A673 (cell line): ENCODE measurements around the gene XPO4. TPM values are rescaled to one million over a fixed set of nuclear protein-coding genes. Genes with fewer than 3 reads are reported as not detected.
"Not testable (repeated sequence)": the region's sequence is repeated elsewhere in the genome, so short reads cannot be mapped to it uniquely, and the experiment has no call there.

Experiments
- Bru-seq: library from RNA; stranded (reverse); fragments of 400-500 nt; gene quantifications from one replicate; lab custom pipeline; 2021; lab: Mats Ljungman, UMichigan
- BruChase-seq, 2 experiments: library from RNA; stranded (reverse); fragments of 400-500 nt; gene quantifications; one replicate each; lab custom pipeline; 2021; lab: Mats Ljungman, UMichigan
- BruUV-seq: library from RNA; stranded (reverse); fragments of 400-500 nt; replicated peaks from 2 replicates; lab custom pipeline; 2021; lab: Mats Ljungman, UMichigan
- CTCF ChIA-PET: fragments of 300-600 bp; sonication (Branson Sonifier 250); formaldehyde crosslinking; loops from one replicate; lab custom pipeline; 2022; ENCODE audit warnings: antibody characterized with exemption; lab: Charles Lee
- POLR2A ChIA-PET: fragments of 300-600 bp; sonication (Branson Sonifier 250); formaldehyde crosslinking; loops from one replicate; lab custom pipeline; 2022; ENCODE audit warnings: antibody characterized with exemption; ENCODE audit not compliant: low non-redundant PET; lab: Charles Lee
- DNase-seq: peaks from one replicate; pipeline ENCODE4 v3.0.0-alpha.2; 2015; ENCODE audit warnings: low spot score
- H3K27ac ChIP-seq: fragments of 200-600 bp; sonication (generic); 2 replicates; pipeline ENCODE4 v1.5.1; 2016; ENCODE audit warnings: mixed run types, low read depth, mild to moderate bottlenecking, mixed read lengths, antibody characterized with exemption, low read length; ENCODE audit not compliant: poor library complexity, severe bottlenecking
- H3K27me3 ChIP-seq: fragments of 200-600 bp; sonication (generic); replicated peaks from 2 replicates; pipeline ENCODE4 v1.6.1; 2017; ENCODE audit warnings: mixed run types, low read depth, mild to moderate bottlenecking, mixed read lengths, antibody characterized with exemption, low read length; ENCODE audit not compliant: insufficient read depth, poor library complexity
- H3K36me3 ChIP-seq: fragments of 200-600 bp; sonication (generic); 2 replicates; pipeline ENCODE4 v1.6.1; 2016; ENCODE audit warnings: mixed run types, mild to moderate bottlenecking, mixed read lengths, antibody characterized with exemption, low read length; ENCODE audit not compliant: insufficient read depth, poor library complexity, severe bottlenecking
- H3K4me1 ChIP-seq: fragments of 200-600 bp; sonication (generic); 2 replicates; pipeline ENCODE4 v1.6.1; 2017; ENCODE audit warnings: mixed run types, mild to moderate bottlenecking, mixed read lengths, antibody characterized with exemption, low read length; ENCODE audit not compliant: insufficient read depth, poor library complexity, severe bottlenecking
- H3K4me3 ChIP-seq: fragments of 200-600 bp; sonication (generic); 2 replicates; pipeline ENCODE4 v1.5.1; 2016; ENCODE audit warnings: low read depth, mixed run types, mild to moderate bottlenecking, mixed read lengths, low read length; ENCODE audit not compliant: poor library complexity, severe bottlenecking
- H3K9me3 ChIP-seq: fragments of 200-600 bp; sonication (generic); 2 replicates; pipeline ENCODE4 v1.6.1; 2016; ENCODE audit warnings: mixed run types, low read depth, mild to moderate bottlenecking, mixed read lengths, antibody characterized with exemption, low read length; ENCODE audit not compliant: poor library complexity, severe bottlenecking
- CTCF ChIP-seq: fragments of 300-800, 200-600 bp; sonication (generic); conservative IDR thresholded peaks from 2 replicates; pipeline ENCODE4 v1.5.1; 2017; ENCODE audit warnings: low read depth, mild to moderate bottlenecking, antibody characterized with exemption, low read length, moderate library complexity, mixed read lengths
- EZH2 ChIP-seq: fragments of 200-600 bp; sonication (generic); IDR thresholded peaks from 2 replicates; pipeline ENCODE4 v1.6.1; 2017; ENCODE audit warnings: borderline replicate concordance, low read depth, mild to moderate bottlenecking, mixed read lengths, antibody characterized with exemption, low read length; ENCODE audit not compliant: poor library complexity, severe bottlenecking
- intact Hi-C: fragments of 100-400 bp; cut with micrococcal nuclease; formaldehyde crosslinking; loops from one replicate; pipeline ENCODE4 v1.10.0; 2022; ENCODE audit not compliant: unreplicated experiment
- long read RNA-seq: library from polyadenylated mRNA; stranded (forward); transcript quantifications from one replicate; pipeline ENCODE4 v2.0.0, GENCODE V29; 2022
- total RNA-seq: library from RNA; stranded (reverse); gene quantifications from 2 replicates; pipeline ENCODE4 v1.2.3, GENCODE V29; 2021

The XPO4 gene
- total RNA-seq (34.5 and 39.8 TPM in 2 replicates), Bru-seq, nascent RNA (percentile 92 among the genes with signal in this experiment), BruChase-seq, experiment 1, labeled RNA remaining after a 2-hour chase (percentile 91 among the genes with signal in this experiment), BruChase-seq, experiment 2, labeled RNA remaining after a 6-hour chase (percentile 90 among the genes with signal in this experiment)
- long read RNA-seq, full-length matches to known transcripts, result 17 of 45 reads
- long read RNA-seq, partial matches to known transcripts, result 3 of 45 reads
- long read RNA-seq, other reads (novel, unspliced or antisense), result 25 of 45 reads

GRCh38 chr13:20902438-20903163 lies at the start of gene XPO4:
TSS of gene XPO4 (minus strand) at chr13:20902746. CDS start at chr13:20902738, 8 bp downstream.
- intact Hi-C loops, result no loop called here
- Histone ChIP-seq H3K36me3 (peaks cover 5% of the 10 kb centered on the region), H3K4me1 (peaks cover 6% of the 10 kb centered on the region), H3K9me3 (no peaks in the 10 kb centered on the region), H3K27me3 (no peaks in the 10 kb centered on the region), H3K4me3 (peak within 1 kb of the TSS; percentile 95), H3K27ac (peak within 1 kb of the TSS; percentile 96)
- TF ChIP-seq EZH2, result no peak
- ChIA-PET POLR2A (interaction anchor here (0.6 kb wide), 3 partner anchors 17 to 423 kb away, joined by 3 to 8 read pairs (median 3); no protein-coding TSS in a partner anchor), CTCF (interaction anchor here (0.6 kb wide), 1 partner anchor 199 kb away, joined by 4 read pairs; the partner anchor contains the start of gene IL17D)
- BruUV-seq, result no TSS peak
- DNase-seq, result peak; percentile 89

- H3K27ac ChIP-seq, H3K36me3 ChIP-seq, H3K4me1 ChIP-seq, H3K9me3 ChIP-seq, intact Hi-C loops, DNase-seq, H3K27me3 ChIP-seq, H3K4me3 ChIP-seq, BruUV-seq, POLR2A ChIA-PET: not testable (repeated sequence)
- CTCF ChIA-PET, result interaction anchor here (0.6 kb wide), 1 partner anchor 72 kb away, joined by 7 read pairs; no protein-coding TSS in a partner anchor
Observed at GRCh38 chr13:20948001-20948400, 45.5 kb upstream of the XPO4 start.

- CTCF ChIA-PET, result no interaction called here
- no peaks in the 10 kb centered on the region for H3K9me3 ChIP-seq
- no peaks in the 10 kb centered on the region for H3K27me3 ChIP-seq
- intact Hi-C loops, result no loop called here
- no peak overlapping the region for H3K4me3 ChIP-seq
- POLR2A ChIA-PET, result no interaction called here
- H3K4me1 ChIP-seq, result peaks cover 6% of the 10 kb centered on the region
- H3K36me3 ChIP-seq, result no peaks in the 10 kb centered on the region
- H3K27ac ChIP-seq, result no peak overlapping the region
- DNase-seq, result no peak
- BruUV-seq, result no TSS peak
- TF ChIP-seq CTCF (no peak), EZH2 (no peak)
Observed at GRCh38 chr13:20945952-20946383, 43.4 kb upstream of the XPO4 start.
